ENCODE results near the gene CRACR2A.

DNA sequence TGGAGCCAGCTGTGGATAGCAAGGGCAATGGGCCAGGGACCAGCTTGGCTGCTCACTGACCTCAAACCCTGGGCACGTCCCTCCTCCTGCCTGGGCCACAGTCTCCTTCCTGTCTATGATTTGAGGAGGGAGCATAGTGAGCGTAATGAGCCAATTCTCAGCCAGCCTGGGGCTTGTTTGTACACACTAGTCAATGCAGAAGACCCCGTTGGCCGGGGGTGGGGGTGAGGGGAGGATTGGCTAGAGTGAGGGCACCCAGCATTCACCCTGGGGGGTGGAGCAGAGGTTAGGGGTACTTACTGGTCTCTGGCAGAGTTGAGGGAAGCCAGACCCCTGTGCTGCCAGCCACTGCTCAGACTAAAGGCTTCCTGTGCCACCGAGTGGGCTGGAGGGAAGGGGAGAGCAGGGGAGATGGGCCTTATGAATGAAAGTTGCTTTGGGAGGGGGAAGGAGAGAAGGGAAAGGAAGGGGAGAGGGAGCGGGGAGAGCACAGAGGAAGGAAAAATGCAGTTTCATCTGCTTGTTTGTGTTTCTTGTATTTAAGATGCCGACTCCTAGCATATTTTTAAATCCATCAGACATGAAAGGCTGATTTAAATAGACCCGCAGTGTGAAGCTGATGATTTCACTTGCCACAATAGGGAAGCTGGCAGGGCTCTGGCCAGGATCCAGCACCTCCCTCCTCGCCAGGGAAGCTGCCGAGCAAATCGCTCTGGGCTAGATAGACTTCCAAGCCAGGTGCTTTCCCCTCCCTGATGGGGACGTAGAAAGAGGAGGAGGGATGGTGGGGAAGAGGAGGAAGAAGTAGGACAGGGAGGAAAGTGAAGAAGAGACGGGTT, 147.9 kb downstream of the CRACR2A start:
- TF ChIP-seq ATF3 (IDR thresholded peaks at IDR 0.05) (no peak), ATF3 (CRISPR knock-in tag; conservative IDR thresholded peaks at IDR 0.05) (no peak), CTCF (IDR thresholded peaks at IDR 0.05 in 2 of 3, conservative IDR thresholded peaks at IDR 0.05 in 1 of 3; ENCODE audit: insufficient read depth in 2 of 3, low read depth in 1 of 3, low read length in 3 of 3) (no peak), SUPT5H (IDR thresholded peaks at IDR 0.05) (no peak), GABPB1 (CRISPR knock-in tag; IDR thresholded peaks at IDR 0.05) (no peak), JUND (IDR thresholded peaks at IDR 0.05; ENCODE audit: borderline replicate concordance, low read depth, low read length) (no peak), JUND (tag; IDR thresholded peaks at IDR 0.05; ENCODE audit: borderline replicate concordance, low read depth, low read length) (no peak), TAF1 (IDR thresholded peaks at IDR 0.05; ENCODE audit: control insufficient read depth, extremely low read depth, insufficient read depth, low read length, severe bottlenecking) (no peak), EP300 (IDR thresholded peaks at IDR 0.05; ENCODE audit: low read length) (no peak), LARP7 (IDR thresholded peaks at IDR 0.05) (no peak), MEF2D (tag; conservative IDR thresholded peaks at IDR 0.05; ENCODE audit: low read depth) (no peak)
- TF ChIP-seq, protein P1, sequence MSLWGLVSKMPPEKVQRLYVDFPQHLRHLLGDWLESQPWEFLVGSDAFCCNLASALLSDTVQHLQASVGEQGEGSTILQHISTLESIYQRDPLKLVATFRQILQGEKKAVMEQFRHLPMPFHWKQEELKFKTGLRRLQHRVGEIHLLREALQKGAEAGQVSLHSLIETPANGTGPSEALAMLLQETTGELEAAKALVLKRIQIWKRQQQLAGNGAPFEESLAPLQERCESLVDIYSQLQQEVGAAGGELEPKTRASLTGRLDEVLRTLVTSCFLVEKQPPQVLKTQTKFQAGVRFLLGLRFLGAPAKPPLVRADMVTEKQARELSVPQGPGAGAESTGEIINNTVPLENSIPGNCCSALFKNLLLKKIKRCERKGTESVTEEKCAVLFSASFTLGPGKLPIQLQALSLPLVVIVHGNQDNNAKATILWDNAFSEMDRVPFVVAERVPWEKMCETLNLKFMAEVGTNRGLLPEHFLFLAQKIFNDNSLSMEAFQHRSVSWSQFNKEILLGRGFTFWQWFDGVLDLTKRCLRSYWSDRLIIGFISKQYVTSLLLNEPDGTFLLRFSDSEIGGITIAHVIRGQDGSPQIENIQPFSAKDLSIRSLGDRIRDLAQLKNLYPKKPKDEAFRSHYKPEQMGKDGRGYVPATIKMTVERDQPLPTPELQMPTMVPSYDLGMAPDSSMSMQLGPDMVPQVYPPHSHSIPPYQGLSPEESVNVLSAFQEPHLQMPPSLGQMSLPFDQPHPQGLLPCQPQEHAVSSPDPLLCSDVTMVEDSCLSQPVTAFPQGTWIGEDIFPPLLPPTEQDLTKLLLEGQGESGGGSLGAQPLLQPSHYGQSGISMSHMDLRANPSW (CRISPR knock-in tag; IDR thresholded peaks at IDR 0.05): no peak
- TF ChIP-seq, protein P2, sequence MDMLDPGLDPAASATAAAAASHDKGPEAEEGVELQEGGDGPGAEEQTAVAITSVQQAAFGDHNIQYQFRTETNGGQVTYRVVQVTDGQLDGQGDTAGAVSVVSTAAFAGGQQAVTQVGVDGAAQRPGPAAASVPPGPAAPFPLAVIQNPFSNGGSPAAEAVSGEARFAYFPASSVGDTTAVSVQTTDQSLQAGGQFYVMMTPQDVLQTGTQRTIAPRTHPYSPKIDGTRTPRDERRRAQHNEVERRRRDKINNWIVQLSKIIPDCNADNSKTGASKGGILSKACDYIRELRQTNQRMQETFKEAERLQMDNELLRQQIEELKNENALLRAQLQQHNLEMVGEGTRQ (CRISPR knock-in tag; IDR thresholded peaks at IDR 0.05): no peak

All from K562 (cell line).